Mononuclear cell (primary cell): ENCODE results near the gene ENO2. TPM values are rescaled to one million over a fixed set of nuclear protein-coding genes. Genes with fewer than 3 reads are reported as not detected.
A peak's percentile ranks its signal among the peaks of the same experiment; 100 is the strongest.
"Not testable (repeated sequence)": the region's sequence is repeated elsewhere in the genome, so short reads cannot be mapped to it uniquely, and the experiment has no call there.

Source experiments
- H3K27me3 ChIP-seq: 2 replicates; pipeline ENCODE4 v1.6.0; 2011; ENCODE audit warnings: low read length, control low read depth; ENCODE audit not compliant: insufficient read depth
- H3K4me1 ChIP-seq: 2 replicates; pipeline ENCODE4 v1.5.1; 2011; ENCODE audit warnings: mild to moderate bottlenecking, low read length, control low read depth; ENCODE audit not compliant: insufficient read depth
- H3K4me3 ChIP-seq: 2 replicates; pipeline ENCODE4 v1.5.1; 2011; ENCODE audit warnings: mild to moderate bottlenecking, low read length, moderate library complexity
- H3K9me3 ChIP-seq: 2 replicates; pipeline ENCODE4 v1.5.1; 2011; ENCODE audit warnings: low read depth, mild to moderate bottlenecking, control low read depth, low read length
- total RNA-seq: library from RNA; depleted of rRNA; stranded (reverse); fragments of >200 nt; gene quantifications from one replicate; pipeline ENCODE4 v1.2.3, GENCODE V29; 2012

The ENO2 gene
- total RNA-seq, 1 donor = 11.4 TPM

- Histone ChIP-seq H3K4me1 (peaks cover 15% of the 10 kb centered on the region), H3K27me3 (no peaks in the 10 kb centered on the region), H3K4me3 (no peak overlapping the region), H3K9me3 (no peaks in the 10 kb centered on the region)
Observed at GRCh38 chr12:6899427-6899826, 15.0 kb upstream of the ENO2 start.

GRCh38 chr12:6899837-6900519 lies 14.4 kb upstream of the ENO2 start:
- Histone ChIP-seq H3K9me3 (no peaks in the 10 kb centered on the region), H3K27me3 (no peaks in the 10 kb centered on the region), H3K4me1 (peaks cover 16% of the 10 kb centered on the region), H3K4me3 (no peak overlapping the region)

- Histone ChIP-seq H3K9me3 (no peaks in the 10 kb centered on the region), H3K4me3 (no peak overlapping the region), H3K27me3 (no peaks in the 10 kb centered on the region), H3K4me1 (peaks cover 24% of the 10 kb centered on the region)
Observed at GRCh38 chr12:6902448-6902847, 11.9 kb upstream of the ENO2 start.

GRCh38 chr12:6903722-6904121 lies 10.7 kb upstream of the ENO2 start:
- no peak overlapping the region for H3K4me3 ChIP-seq
- H3K9me3 ChIP-seq = no peaks in the 10 kb centered on the region
- no peaks in the 10 kb centered on the region for H3K27me3 ChIP-seq
- peaks cover 24% of the 10 kb centered on the region for H3K4me1 ChIP-seq

- no peaks in the 10 kb centered on the region for H3K27me3 ChIP-seq
- peaks cover 24% of the 10 kb centered on the region for H3K4me1 ChIP-seq
- peak within 1 kb of the TSS; percentile 56 for H3K4me3 ChIP-seq
- no peaks in the 10 kb centered on the region for H3K9me3 ChIP-seq
Observed at GRCh38 chr12:6904280-6905276, 9.8 kb upstream of the ENO2 start, which contains the start of gene LRRC23. Gene LRRC23, plus strand, starts transcription at chr12:6904822. Its CDS starts 812 bp downstream, at chr12:6905634.

- no peaks in the 10 kb centered on the region for H3K27me3 ChIP-seq
- H3K4me3 ChIP-seq = no peak overlapping the region
- no peaks in the 10 kb centered on the region for H3K9me3 ChIP-seq
- H3K4me1 ChIP-seq = peaks cover 15% of the 10 kb centered on the region
Observed at GRCh38 chr12:6905414-6906040, 8.9 kb upstream of the ENO2 start.

GRCh38 chr12:6908141-6908540 lies 6.2 kb upstream of the ENO2 start:
- not testable (repeated sequence) for H3K4me3 ChIP-seq, H3K9me3 ChIP-seq, H3K27me3 ChIP-seq
- peaks cover 15% of the 10 kb centered on the region for H3K4me1 ChIP-seq

- H3K9me3 ChIP-seq = no peaks in the 10 kb centered on the region
- H3K27me3 ChIP-seq = peaks cover 9% of the 10 kb centered on the region
- peaks cover 18% of the 10 kb centered on the region for H3K4me1 ChIP-seq
- H3K4me3 ChIP-seq = no peak overlapping the region
Observed at GRCh38 chr12:6909421-6910145, 4.8 kb upstream of the ENO2 start.

- Histone ChIP-seq H3K27me3 (peaks cover 11% of the 10 kb centered on the region), H3K9me3 (no peaks in the 10 kb centered on the region), H3K4me3 (no peak overlapping the region), H3K4me1 (peaks cover 17% of the 10 kb centered on the region)
Observed at GRCh38 chr12:6912164-6912935, 2.0 kb upstream of the ENO2 start.

GRCh38 chr12:6914947-6915788 lies 788 bp downstream of the ENO2 start:
- Histone ChIP-seq H3K9me3 (no peaks in the 10 kb centered on the region), H3K4me1 (peaks cover 17% of the 10 kb centered on the region), H3K27me3 (peaks cover 11% of the 10 kb centered on the region), H3K4me3 (peak overlapping the region; percentile 43)

- Histone ChIP-seq H3K4me1 (peaks cover 17% of the 10 kb centered on the region), H3K27me3 (peaks cover 11% of the 10 kb centered on the region), H3K4me3 (no peak overlapping the region), H3K9me3 (no peaks in the 10 kb centered on the region)
Observed at GRCh38 chr12:6915789-6916285, 1.5 kb downstream of the ENO2 start.

GRCh38 chr12:6916426-6917200 lies 2.2 kb downstream of the ENO2 start:
- Histone ChIP-seq H3K4me1 (peaks cover 17% of the 10 kb centered on the region), H3K4me3 (no peak overlapping the region), H3K9me3 (no peaks in the 10 kb centered on the region), H3K27me3 (peaks cover 11% of the 10 kb centered on the region)
